Omental fat pad (tissue), 4 donors: ENCODE data around the gene E2F6. TPM values are rescaled to one million over a fixed set of nuclear protein-coding genes. Genes with fewer than 3 reads are reported as not detected.

Experiments used
- ATAC-seq: fragments of 150-250 bp; one replicate; pipeline ENCODE4 v1.9.1; 2016; ENCODE audit warnings: mild to moderate bottlenecking, moderate library complexity; ENCODE audit not compliant: low FRiP score
- DNase-seq: peaks from one replicate; pipeline ENCODE4 v3.0.0-alpha.2; 2019; ENCODE audit warnings: low spot score
- total RNA-seq, 4 donors: library from RNA; depleted of rRNA; stranded (reverse); fragments of >200 nt; gene quantifications; one replicate each; pipeline ENCODE4 v1.1.0, GENCODE V29; 2016
- TF ChIP-seq, protein P1 (sequence below), 3 donors: fragments of 450-650 bp; IDR thresholded peaks; one replicate each; pipeline ENCODE4 v1.5.1; 2016 to 2017; ENCODE audit warnings: antibody characterized with exemption in 3 of 3, mild to moderate bottlenecking in 3 of 3, moderate library complexity in 2 of 3

Gene E2F6
- total RNA-seq, 4 donors from 2014 or later: 14.5 to 32.8 (median 25.8) TPM

GRCh38 chr2:11438555-11439080 lies 27.3 kb downstream of the E2F6 start:
- DNase-seq: no peak
- TF ChIP-seq, protein P1, sequence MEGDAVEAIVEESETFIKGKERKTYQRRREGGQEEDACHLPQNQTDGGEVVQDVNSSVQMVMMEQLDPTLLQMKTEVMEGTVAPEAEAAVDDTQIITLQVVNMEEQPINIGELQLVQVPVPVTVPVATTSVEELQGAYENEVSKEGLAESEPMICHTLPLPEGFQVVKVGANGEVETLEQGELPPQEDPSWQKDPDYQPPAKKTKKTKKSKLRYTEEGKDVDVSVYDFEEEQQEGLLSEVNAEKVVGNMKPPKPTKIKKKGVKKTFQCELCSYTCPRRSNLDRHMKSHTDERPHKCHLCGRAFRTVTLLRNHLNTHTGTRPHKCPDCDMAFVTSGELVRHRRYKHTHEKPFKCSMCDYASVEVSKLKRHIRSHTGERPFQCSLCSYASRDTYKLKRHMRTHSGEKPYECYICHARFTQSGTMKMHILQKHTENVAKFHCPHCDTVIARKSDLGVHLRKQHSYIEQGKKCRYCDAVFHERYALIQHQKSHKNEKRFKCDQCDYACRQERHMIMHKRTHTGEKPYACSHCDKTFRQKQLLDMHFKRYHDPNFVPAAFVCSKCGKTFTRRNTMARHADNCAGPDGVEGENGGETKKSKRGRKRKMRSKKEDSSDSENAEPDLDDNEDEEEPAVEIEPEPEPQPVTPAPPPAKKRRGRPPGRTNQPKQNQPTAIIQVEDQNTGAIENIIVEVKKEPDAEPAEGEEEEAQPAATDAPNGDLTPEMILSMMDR (IDR thresholded peaks at IDR 0.05): no peak
- ATAC-seq: no peak

GRCh38 chr2:11437602-11438001 lies 28.4 kb downstream of the E2F6 start:
- no peak for DNase-seq
- TF ChIP-seq, protein P1 (IDR thresholded peaks at IDR 0.05): no peak
- ATAC-seq: no peak

GRCh38 chr2:11435036-11435435 lies 30.9 kb downstream of the E2F6 start:
- TF ChIP-seq, protein P1 (IDR thresholded peaks at IDR 0.05): no peak
- ATAC-seq (no peak), DNase-seq (no peak)

DNA sequence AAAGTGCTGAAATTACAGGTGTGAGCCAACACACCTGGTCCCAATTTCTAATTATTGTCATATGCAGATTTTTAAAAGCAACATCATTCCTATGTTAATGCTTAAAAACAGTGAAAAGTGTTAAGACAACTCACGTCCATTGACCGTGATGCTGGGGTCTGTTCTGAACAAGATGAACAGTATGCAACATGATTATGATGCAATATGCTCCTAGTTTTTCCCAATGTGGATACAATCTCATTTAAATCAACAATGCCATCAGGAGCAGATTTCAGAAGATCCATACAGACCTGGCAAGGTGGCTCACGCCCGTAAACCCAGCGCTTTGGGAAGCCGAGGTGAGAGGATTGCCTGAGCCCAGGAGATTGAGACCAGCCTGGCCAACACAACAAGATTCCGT lies 31.5 kb downstream of the E2F6 start:
- DNase-seq (no peak), ATAC-seq (no peak)
- TF ChIP-seq, protein P1 (IDR thresholded peaks at IDR 0.05): no peak

GRCh38 chr2:11433822-11434221 lies 32.1 kb downstream of the E2F6 start:
- ATAC-seq (no peak), DNase-seq (no peak)
- TF ChIP-seq, protein P1 (IDR thresholded peaks at IDR 0.05): no peak

DNA sequence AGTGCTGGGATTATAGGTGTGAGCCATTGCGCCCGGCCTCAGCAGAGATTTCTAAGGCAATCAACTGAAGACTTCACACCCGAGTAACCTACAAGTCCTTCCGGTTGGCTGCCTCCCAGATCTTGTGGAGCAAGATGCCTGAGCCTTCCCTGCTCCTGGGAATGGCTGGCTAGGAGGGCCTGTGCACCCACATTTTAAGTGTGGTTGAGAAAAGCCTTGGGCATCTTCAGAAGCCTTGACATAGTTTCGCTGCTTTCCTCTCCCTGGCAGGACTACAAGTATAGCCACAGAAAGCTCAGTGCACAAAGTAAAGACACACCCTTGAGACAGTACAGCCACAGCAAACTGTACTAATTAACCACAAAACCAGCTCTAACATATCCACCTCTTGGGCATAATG lies 35.2 kb downstream of the E2F6 start:
- DNase-seq: no peak
- no peak for ATAC-seq
- TF ChIP-seq, protein P1 (IDR thresholded peaks at IDR 0.05): no peak

DNA sequence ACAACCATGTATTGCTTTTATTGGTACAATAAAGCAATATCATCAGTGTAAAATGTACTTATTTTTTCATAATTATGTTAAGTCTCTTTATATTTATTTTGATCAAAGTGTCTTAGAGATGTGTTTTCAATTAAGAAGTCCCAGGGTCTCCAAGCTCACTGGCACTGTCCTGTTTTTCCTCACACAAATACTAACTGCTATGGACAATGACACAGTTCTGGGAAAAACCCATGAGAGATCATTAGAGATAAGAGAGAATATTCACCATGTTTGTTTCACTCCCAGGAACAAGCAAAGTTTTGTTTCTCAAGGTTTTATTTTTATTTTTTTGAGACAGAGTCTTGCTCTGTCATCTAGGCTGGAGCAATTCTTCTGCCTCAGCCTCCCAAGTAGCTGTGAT lies 38.7 kb downstream of the E2F6 start:
- TF ChIP-seq, protein P1 (IDR thresholded peaks at IDR 0.05): no peak
- DNase-seq (no peak), ATAC-seq (no peak)
